ENCODE results near the gene LEPROT.

DNA sequence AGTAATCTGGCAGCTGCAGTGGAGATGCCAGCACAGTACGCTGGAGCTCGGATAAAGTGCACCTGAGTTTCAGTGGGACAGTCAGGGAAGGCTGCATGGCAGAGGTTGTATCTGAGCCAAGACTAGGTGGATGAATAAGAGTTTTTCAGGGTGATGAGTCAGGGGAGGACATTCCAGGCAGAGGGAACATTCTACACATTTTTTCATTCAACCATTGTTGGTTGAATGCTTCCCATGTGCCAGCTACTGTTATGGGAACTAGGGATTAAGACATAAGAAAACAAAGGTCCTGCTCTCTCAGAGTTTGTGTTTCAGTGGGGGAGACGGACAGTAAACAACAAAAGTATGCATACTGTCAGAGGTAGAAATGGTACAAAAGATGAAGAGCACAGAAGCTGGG is 5.2 kb downstream of the LEPROT start:
- TF ChIP-seq, protein P1, sequence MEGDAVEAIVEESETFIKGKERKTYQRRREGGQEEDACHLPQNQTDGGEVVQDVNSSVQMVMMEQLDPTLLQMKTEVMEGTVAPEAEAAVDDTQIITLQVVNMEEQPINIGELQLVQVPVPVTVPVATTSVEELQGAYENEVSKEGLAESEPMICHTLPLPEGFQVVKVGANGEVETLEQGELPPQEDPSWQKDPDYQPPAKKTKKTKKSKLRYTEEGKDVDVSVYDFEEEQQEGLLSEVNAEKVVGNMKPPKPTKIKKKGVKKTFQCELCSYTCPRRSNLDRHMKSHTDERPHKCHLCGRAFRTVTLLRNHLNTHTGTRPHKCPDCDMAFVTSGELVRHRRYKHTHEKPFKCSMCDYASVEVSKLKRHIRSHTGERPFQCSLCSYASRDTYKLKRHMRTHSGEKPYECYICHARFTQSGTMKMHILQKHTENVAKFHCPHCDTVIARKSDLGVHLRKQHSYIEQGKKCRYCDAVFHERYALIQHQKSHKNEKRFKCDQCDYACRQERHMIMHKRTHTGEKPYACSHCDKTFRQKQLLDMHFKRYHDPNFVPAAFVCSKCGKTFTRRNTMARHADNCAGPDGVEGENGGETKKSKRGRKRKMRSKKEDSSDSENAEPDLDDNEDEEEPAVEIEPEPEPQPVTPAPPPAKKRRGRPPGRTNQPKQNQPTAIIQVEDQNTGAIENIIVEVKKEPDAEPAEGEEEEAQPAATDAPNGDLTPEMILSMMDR (IDR thresholded peaks at IDR 0.05) = no peak
- no peak for TF ChIP-seq POLR2A (IDR thresholded peaks at IDR 0.05)

Data from ovary (tissue), 3 donors.